HEK293 (cell line): Measurements from ENCODE around the gene WDR45B.

ENCODE experiments used
- KLF1 ChIP-seq: fragments of 450-650 bp; formaldehyde crosslinking; IDR thresholded peaks from 2 replicates; pipeline ENCODE4 v1.5.1; 2016; ENCODE audit warnings: missing biosample characterization, missing genetic modification characterization
- REPIN1 ChIP-seq: fragments of 450-650 bp; formaldehyde crosslinking; IDR thresholded peaks from 2 replicates; pipeline ENCODE4 v1.5.1; 2017; ENCODE audit warnings: missing biosample characterization, missing genetic modification characterization, low read depth
- SP2 ChIP-seq: fragments of 450-650 bp; formaldehyde crosslinking; IDR thresholded peaks from 2 replicates; pipeline ENCODE4 v1.5.1; 2016; ENCODE audit warnings: missing biosample characterization, missing genetic modification characterization
- SP7 ChIP-seq: fragments of 450-650 bp; formaldehyde crosslinking; IDR thresholded peaks from 2 replicates; pipeline ENCODE4 v1.5.1; 2016; ENCODE audit warnings: missing biosample characterization, missing genetic modification characterization
- ZNF138 ChIP-seq: fragments of 450-650 bp; formaldehyde crosslinking; IDR thresholded peaks from 2 replicates; pipeline ENCODE4 v1.5.1; 2016; ENCODE audit warnings: missing biosample characterization, missing genetic modification characterization, borderline replicate concordance
- ZNF155 ChIP-seq: fragments of 450-650 bp; formaldehyde crosslinking; IDR thresholded peaks from 2 replicates; pipeline ENCODE4 v1.5.1; 2016; ENCODE audit warnings: missing biosample characterization, missing genetic modification characterization
- ZNF239 ChIP-seq: fragments of 450-650 bp; formaldehyde crosslinking; IDR thresholded peaks from 2 replicates; pipeline ENCODE4 v1.5.1; 2016; ENCODE audit warnings: missing biosample characterization, missing genetic modification characterization
- ZNF350 ChIP-seq: fragments of 450-650 bp; formaldehyde crosslinking; IDR thresholded peaks from 2 replicates; pipeline ENCODE4 v1.5.0; 2017; ENCODE audit warnings: missing biosample characterization, mild to moderate bottlenecking, missing genetic modification characterization
- ZNF510 ChIP-seq: fragments of 450-650 bp; formaldehyde crosslinking; IDR thresholded peaks from 2 replicates; pipeline ENCODE4 v1.5.1; 2018; ENCODE audit warnings: mild to moderate bottlenecking, missing genetic modification characterization, missing biosample characterization; ENCODE audit not compliant: insufficient replicate concordance
- ZSCAN5A ChIP-seq: fragments of 450-650 bp; formaldehyde crosslinking; IDR thresholded peaks from 2 replicates; pipeline ENCODE4 v1.5.1; 2016; ENCODE audit warnings: missing biosample characterization, missing genetic modification characterization
- TF ChIP-seq, protein P1 (sequence below): fragments of 450-650 bp; formaldehyde crosslinking; IDR thresholded peaks from 2 replicates; pipeline ENCODE4 v1.5.1; 2016; ENCODE audit warnings: missing biosample characterization, missing genetic modification characterization
- TF ChIP-seq, protein P2 (sequence below): fragments of 450-650 bp; formaldehyde crosslinking; IDR thresholded peaks from 2 replicates; pipeline ENCODE4 v1.5.1; 2016; ENCODE audit warnings: missing biosample characterization, missing genetic modification characterization
- TF ChIP-seq, protein P3 (sequence below): fragments of 450-650 bp; formaldehyde crosslinking; IDR thresholded peaks from 2 replicates; pipeline ENCODE4 v1.5.1; 2017; ENCODE audit warnings: missing biosample characterization, missing genetic modification characterization

DNA sequence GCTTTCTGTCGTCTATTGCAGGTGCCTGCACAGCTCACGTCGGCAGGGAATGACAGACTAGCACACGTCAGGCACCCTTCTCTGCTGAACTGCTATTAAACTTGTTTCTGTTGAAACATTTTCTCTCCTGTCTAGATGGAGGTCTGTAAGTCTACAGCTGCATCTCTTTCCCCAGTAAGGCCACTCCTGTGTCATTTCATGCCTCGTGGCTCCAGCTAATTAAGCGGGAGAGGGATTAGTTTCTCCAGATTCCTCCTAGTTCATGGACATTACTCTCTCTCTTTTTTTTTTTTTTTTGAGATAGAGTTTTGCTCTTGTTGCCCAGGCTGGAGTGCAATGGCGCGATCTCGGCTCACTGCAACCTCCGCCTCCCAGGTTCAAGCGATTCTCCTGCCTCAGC is 74.2 kb downstream of the WDR45B start:
- TF ChIP-seq ZNF350 (tag by site-specific recombination) (no peak), ZNF510 (no peak), ZSCAN5A (tag by site-specific recombination) (no peak), SP7 (tag by site-specific recombination) (no peak), ZNF155 (no peak), ZNF138 (tag by site-specific recombination) (no peak), ZNF239 (tag by site-specific recombination) (no peak), KLF1 (tag by site-specific recombination) (no peak), SP2 (tag by site-specific recombination) (no peak), REPIN1 (tag by site-specific recombination) (no peak)
- TF ChIP-seq, protein P1, sequence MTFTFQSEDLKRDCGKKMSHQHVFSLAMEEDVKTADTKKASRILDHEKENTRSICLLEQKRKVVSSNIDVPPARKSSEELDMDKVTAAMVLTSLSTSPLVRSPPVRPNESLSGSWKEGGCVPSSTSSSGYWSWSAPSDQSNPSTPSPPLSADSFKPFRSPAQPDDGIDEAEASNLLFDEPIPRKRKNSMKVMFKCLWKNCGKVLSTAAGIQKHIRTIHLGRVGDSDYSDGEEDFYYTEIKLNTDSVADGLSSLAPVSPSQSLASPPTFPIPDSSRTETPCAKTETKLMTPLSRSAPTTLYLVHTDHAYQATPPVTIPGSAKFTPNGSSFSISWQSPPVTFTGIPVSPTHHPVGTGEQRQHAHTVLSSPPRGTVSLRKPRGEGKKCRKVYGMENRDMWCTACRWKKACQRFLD (tag by site-specific recombination), result no peak
- TF ChIP-seq, protein P2, sequence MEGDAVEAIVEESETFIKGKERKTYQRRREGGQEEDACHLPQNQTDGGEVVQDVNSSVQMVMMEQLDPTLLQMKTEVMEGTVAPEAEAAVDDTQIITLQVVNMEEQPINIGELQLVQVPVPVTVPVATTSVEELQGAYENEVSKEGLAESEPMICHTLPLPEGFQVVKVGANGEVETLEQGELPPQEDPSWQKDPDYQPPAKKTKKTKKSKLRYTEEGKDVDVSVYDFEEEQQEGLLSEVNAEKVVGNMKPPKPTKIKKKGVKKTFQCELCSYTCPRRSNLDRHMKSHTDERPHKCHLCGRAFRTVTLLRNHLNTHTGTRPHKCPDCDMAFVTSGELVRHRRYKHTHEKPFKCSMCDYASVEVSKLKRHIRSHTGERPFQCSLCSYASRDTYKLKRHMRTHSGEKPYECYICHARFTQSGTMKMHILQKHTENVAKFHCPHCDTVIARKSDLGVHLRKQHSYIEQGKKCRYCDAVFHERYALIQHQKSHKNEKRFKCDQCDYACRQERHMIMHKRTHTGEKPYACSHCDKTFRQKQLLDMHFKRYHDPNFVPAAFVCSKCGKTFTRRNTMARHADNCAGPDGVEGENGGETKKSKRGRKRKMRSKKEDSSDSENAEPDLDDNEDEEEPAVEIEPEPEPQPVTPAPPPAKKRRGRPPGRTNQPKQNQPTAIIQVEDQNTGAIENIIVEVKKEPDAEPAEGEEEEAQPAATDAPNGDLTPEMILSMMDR (tag by site-specific recombination), result no peak
- TF ChIP-seq, protein P3, sequence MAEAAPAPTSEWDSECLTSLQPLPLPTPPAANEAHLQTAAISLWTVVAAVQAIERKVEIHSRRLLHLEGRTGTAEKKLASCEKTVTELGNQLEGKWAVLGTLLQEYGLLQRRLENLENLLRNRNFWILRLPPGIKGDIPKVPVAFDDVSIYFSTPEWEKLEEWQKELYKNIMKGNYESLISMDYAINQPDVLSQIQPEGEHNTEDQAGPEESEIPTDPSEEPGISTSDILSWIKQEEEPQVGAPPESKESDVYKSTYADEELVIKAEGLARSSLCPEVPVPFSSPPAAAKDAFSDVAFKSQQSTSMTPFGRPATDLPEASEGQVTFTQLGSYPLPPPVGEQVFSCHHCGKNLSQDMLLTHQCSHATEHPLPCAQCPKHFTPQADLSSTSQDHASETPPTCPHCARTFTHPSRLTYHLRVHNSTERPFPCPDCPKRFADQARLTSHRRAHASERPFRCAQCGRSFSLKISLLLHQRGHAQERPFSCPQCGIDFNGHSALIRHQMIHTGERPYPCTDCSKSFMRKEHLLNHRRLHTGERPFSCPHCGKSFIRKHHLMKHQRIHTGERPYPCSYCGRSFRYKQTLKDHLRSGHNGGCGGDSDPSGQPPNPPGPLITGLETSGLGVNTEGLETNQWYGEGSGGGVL (tag by site-specific recombination), result no peak
